ENCODE measurements around the gene TBC1D17.
A peak's percentile ranks its signal among the peaks of the same experiment; 100 is the strongest.

TBC1D17 gene

DNA sequence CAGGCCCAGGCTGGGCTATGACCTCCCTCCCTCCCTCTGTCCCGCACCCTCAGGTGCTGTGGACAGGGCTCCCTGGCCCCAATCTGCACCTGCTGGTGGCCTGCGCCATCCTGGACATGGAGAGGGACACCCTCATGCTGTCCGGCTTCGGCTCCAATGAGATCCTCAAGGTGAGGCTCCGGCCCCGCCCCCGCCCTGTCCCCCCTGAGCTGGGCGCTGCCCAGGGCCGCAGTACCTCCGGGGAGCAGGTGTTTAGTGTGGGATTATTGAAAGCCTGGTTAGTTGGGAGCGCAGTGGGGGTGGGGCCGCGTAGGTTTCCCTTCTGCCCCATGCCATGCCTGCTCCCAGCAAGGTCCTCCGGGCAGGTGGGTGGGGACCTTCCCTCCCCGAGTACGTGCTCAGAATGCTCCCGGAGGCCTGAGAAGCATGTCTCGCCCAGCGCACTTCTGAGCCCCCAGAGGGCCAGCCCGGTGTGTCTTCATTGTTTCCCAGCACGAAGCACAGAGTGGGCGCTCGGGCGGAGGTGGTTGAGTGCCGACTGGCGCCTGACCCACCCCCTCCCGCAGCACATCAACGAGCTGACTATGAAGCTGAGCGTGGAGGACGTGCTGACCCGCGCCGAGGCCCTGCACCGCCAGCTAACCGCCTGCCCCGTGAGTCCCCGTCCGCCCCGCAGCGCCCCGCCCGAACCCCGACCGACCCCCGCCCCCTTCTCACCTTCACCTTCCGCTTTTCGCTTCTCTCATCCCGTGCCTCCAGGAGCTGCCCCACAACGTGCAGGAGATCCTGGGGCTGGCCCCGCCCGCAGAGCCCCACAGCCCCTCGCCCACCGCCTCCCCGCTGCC lies 10.4 kb downstream of the TBC1D17 start:
- peaks cover 0 to 4% (median 0%) of the 10 kb centered on the region in 5 experiments for H3K9me3 ChIP-seq (ENCODE audit: control extremely low read depth in 1 of 5, control insufficient read depth in 4 of 5, insufficient read depth in 2 of 5, low read depth in 1 of 5, low read length in 4 of 5)
- no peak overlapping the region for H3K27ac ChIP-seq (ENCODE audit: insufficient read depth in 1 of 2, low read depth in 1 of 2, low read length in 2 of 2, poor library complexity in 1 of 2, severe bottlenecking in 2 of 2)
- H3K4me1 ChIP-seq (ENCODE audit: control extremely low read depth in 1 of 4, control insufficient read depth in 4 of 4, insufficient read depth in 4 of 4, low read length in 3 of 4): peaks cover 0 to 9% (median 3%) of the 10 kb centered on the region in 4 experiments
- ChIA-PET POLR2A (interaction anchor here (1.4 kb wide), 1 partner anchor 11 kb away, joined by 3 read pairs; the partner anchor contains the start of genes AKT1S1 and TBC1D17), CTCF (no interaction called here)
- 89% methylated on average over 28 of the region's 54 CpGs for WGBS (ENCODE audit: insufficient coverage)
- H3K4me3 ChIP-seq (ENCODE audit: control insufficient read depth in 1 of 7, extremely low read depth in 1 of 7, insufficient read depth in 4 of 7, low read depth in 2 of 7, low read length in 6 of 7): no peak overlapping the region
- DNase-seq: no peak
- H3K27me3 ChIP-seq (replicated peaks in 2 of 5; ENCODE audit: control insufficient read depth in 4 of 5, insufficient read depth in 5 of 5, low read length in 4 of 5): peaks cover 0 to 19% (median 5%) of the 10 kb centered on the region in 5 experiments
- peaks cover 2 to 36% (median 25%) of the 10 kb centered on the region in 4 experiments for H3K36me3 ChIP-seq (ENCODE audit: control insufficient read depth in 4 of 4, insufficient read depth in 4 of 4, low read length in 3 of 4)

DNA sequence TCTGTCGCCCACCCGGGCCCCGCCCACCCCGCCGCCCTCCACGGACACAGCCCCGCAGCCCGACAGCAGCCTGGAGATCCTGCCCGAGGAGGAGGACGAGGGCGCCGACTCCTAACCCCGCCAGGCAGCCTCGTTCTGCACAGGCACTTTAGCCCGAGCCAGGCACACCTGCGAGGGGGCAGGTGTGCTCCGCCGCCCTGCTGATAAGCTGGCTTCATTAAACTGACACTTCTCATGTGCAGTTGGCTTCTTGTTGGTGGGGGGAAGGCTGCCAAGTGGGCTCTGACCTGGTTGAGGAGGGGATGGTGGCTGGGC lies 11.0 kb downstream of the TBC1D17 start:
- ChIA-PET POLR2A (interaction anchor here (1.4 kb wide), 1 partner anchor 12 kb away, joined by 3 read pairs; the partner anchor contains the start of genes AKT1S1 and TBC1D17), CTCF (no interaction called here)
- Histone ChIP-seq H3K4me1 (ENCODE audit: control extremely low read depth in 1 of 4, control insufficient read depth in 4 of 4, insufficient read depth in 4 of 4, low read length in 3 of 4) (peaks cover 0 to 9% (median 3%) of the 10 kb centered on the region in 4 experiments), H3K9me3 (ENCODE audit: control extremely low read depth in 1 of 5, control insufficient read depth in 4 of 5, insufficient read depth in 2 of 5, low read depth in 1 of 5, low read length in 4 of 5) (no peaks in the 10 kb centered on the region), H3K27me3 (replicated peaks in 2 of 5; ENCODE audit: control insufficient read depth in 4 of 5, insufficient read depth in 5 of 5, low read length in 4 of 5) (peaks cover 0 to 19% (median 5%) of the 10 kb centered on the region in 5 experiments), H3K27ac (ENCODE audit: insufficient read depth in 1 of 2, low read depth in 1 of 2, low read length in 2 of 2, poor library complexity in 1 of 2, severe bottlenecking in 2 of 2) (no peak overlapping the region), H3K4me3 (ENCODE audit: control insufficient read depth in 1 of 7, extremely low read depth in 1 of 7, insufficient read depth in 4 of 7, low read depth in 2 of 7, low read length in 6 of 7) (no peak overlapping the region), H3K36me3 (ENCODE audit: control insufficient read depth in 4 of 4, insufficient read depth in 4 of 4, low read length in 3 of 4) (peaks cover 2 to 30% (median 20%) of the 10 kb centered on the region in 4 experiments)
- 80% methylated on average over 9 of the region's 18 CpGs for WGBS (ENCODE audit: insufficient coverage)
- no peak for DNase-seq

DNA sequence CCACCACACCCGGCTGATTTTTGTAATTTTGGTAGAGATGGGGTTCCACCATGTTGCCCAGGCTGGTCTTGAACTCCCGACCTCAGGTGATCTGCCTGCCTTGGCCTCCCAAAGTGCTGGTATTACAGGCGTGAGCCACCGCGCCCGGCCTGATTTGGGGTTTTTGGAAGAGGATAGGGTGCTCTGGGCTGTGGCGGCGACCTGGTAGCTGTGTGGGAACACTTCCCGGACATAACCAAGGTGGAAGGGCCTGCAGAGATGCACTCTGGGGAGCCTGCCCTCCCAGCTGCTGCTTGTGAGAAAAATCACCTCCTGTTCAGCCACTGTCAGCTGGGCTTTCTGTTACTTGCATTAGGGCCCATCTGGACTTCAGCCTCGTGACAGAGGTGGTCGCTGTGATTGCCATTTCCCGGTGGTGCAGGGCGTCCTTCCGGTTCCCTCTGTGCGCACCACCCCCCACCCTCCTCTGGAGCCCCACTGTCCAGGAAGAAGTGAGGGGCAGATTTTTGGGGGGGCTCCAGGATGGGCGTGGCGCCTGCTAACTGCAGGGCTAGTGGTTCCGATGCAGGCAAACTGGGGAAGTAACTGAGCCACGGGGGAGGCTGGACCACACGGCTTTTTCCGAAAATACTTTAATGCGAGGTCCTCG lies 11.7 kb downstream of the TBC1D17 start:
- POLR2A ChIA-PET: interaction anchor here (1.4 kb wide), 1 partner anchor 12 kb away, joined by 3 read pairs; the partner anchor contains the start of genes AKT1S1 and TBC1D17
- no peak for DNase-seq
- no peak overlapping the region for H3K4me3 ChIP-seq (ENCODE audit: control insufficient read depth in 1 of 7, extremely low read depth in 1 of 7, insufficient read depth in 4 of 7, low read depth in 2 of 7, low read length in 6 of 7)
- no peak overlapping the region for H3K27ac ChIP-seq (ENCODE audit: insufficient read depth in 1 of 2, low read depth in 1 of 2, low read length in 2 of 2, poor library complexity in 1 of 2, severe bottlenecking in 2 of 2)
- CTCF ChIA-PET: no interaction called here
- peaks cover 2 to 23% (median 13%) of the 10 kb centered on the region in 4 experiments for H3K36me3 ChIP-seq (ENCODE audit: control insufficient read depth in 4 of 4, insufficient read depth in 4 of 4, low read length in 3 of 4)
- peaks cover 0 to 19% (median 5%) of the 10 kb centered on the region in 5 experiments for H3K27me3 ChIP-seq (replicated peaks in 2 of 5; ENCODE audit: control insufficient read depth in 4 of 5, insufficient read depth in 5 of 5, low read length in 4 of 5)
- H3K4me1 ChIP-seq (ENCODE audit: control extremely low read depth in 1 of 4, control insufficient read depth in 4 of 4, insufficient read depth in 4 of 4, low read length in 3 of 4): peaks cover 0 to 9% (median 3%) of the 10 kb centered on the region in 4 experiments
- 87% methylated on average over 18 of the region's 23 CpGs for WGBS (ENCODE audit: insufficient coverage)
- H3K9me3 ChIP-seq (ENCODE audit: control extremely low read depth in 1 of 5, control insufficient read depth in 4 of 5, insufficient read depth in 2 of 5, low read depth in 1 of 5, low read length in 4 of 5): no peaks in the 10 kb centered on the region

- POLR2A ChIA-PET: interaction anchor here (1.2 to 1.3 kb wide), 2 partner anchors 13 to 40 kb away, joined by 4 to 10 read pairs; partner anchors contain the start of gene AKT1S1
These were observed 12.3 kb downstream of the TBC1D17 start for GRCh38 chr19:49889687-49890348.

DNA sequence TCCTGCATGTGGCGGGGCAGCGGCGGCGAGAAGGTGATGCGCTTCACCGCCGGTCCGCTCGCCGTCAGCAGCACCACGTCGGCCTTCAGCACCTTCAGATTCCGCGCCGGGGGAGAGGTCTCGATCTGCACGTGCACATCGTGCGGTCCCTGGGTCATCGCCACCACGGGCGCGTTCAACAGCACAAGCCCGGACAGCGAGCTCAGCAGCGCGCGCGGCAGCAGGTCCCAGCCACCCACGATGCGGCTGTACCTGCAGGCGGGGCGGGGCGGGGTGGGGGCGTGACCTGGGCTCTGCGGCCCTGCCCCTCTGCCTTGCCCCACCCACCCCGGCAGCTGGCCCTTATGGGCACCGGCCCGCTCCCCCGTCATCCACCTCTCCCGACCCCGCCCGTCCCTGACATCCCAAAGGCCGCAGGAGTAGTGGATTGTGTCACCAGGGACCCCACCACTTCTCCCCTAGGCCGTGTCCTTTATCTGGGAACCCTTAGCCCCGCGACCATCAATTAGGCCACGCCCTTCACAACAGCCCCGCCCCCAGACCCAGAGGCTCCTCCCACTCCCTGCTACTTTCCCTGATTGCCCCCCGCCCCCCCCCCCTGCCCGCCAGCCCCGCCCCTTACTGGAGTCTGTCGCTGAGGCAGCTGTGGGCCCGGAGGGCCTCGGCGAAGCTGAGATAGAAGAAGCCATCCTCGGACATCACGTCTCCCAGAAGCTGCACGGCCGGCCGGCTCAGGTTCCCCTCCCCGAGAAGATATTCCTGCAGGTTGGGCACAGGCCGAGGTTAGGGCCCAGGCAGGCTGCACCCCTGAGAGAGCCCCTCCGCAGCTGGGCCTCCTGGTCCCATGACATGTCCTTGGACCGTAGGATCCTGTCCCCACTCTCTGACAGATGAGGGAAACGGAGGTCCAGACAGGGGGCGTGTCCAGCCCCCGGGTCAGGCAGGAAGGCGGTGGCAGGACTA lies 13.1 kb downstream of the TBC1D17 start:
- POLR2A ChIA-PET: interaction anchor here (1.2 to 1.3 kb wide), 2 partner anchors 14 to 40 kb away, joined by 4 to 10 read pairs; partner anchors contain the start of gene AKT1S1
- H3K4me3 ChIP-seq (ENCODE audit: control insufficient read depth in 1 of 7, extremely low read depth in 1 of 7, insufficient read depth in 4 of 7, low read depth in 2 of 7, low read length in 6 of 7): peak overlapping the region in 4 of 7 experiments; percentile 26 to 55 (median 48)
- peaks cover 0 to 10% (median 5%) of the 10 kb centered on the region in 4 experiments for H3K36me3 ChIP-seq (ENCODE audit: control insufficient read depth in 4 of 4, insufficient read depth in 4 of 4, low read length in 3 of 4)
- H3K27me3 ChIP-seq (replicated peaks in 2 of 5; ENCODE audit: control insufficient read depth in 4 of 5, insufficient read depth in 5 of 5, low read length in 4 of 5): peaks cover 0 to 22% (median 6%) of the 10 kb centered on the region in 5 experiments
- CTCF ChIA-PET: interaction anchor here (0.8 to 2.0 kb wide), 4 partner anchors 9 to 161 kb away, joined by 3 to 6 read pairs (median 4); no protein-coding TSS in a partner anchor
- H3K9me3 ChIP-seq (ENCODE audit: control extremely low read depth in 1 of 5, control insufficient read depth in 4 of 5, insufficient read depth in 2 of 5, low read depth in 1 of 5, low read length in 4 of 5): no peaks in the 10 kb centered on the region
- no peak overlapping the region for H3K27ac ChIP-seq (ENCODE audit: insufficient read depth in 1 of 2, low read depth in 1 of 2, low read length in 2 of 2, poor library complexity in 1 of 2, severe bottlenecking in 2 of 2)
- WGBS (ENCODE audit: insufficient coverage): 29% methylated on average over 42 of the region's 69 CpGs
- peaks cover 0 to 11% (median 5%) of the 10 kb centered on the region in 4 experiments for H3K4me1 ChIP-seq (ENCODE audit: control extremely low read depth in 1 of 4, control insufficient read depth in 4 of 4, insufficient read depth in 4 of 4, low read length in 3 of 4)
- peak in 1 of 3 donors; percentile 56 for DNase-seq

More at GRCh38 chr19:49889687-49890348, 12.3 kb downstream of the TBC1D17 start:
- DNase-seq: peak; percentile 89 to 93 (median 91)
- Histone ChIP-seq H3K27ac (ENCODE audit: insufficient read depth in 1 of 2, low read depth in 1 of 2, low read length in 2 of 2, poor library complexity in 1 of 2, severe bottlenecking in 2 of 2) (no peak overlapping the region), H3K9me3 (ENCODE audit: control extremely low read depth in 1 of 5, control insufficient read depth in 4 of 5, insufficient read depth in 2 of 5, low read depth in 1 of 5, low read length in 4 of 5) (no peaks in the 10 kb centered on the region), H3K27me3 (replicated peaks in 2 of 5; ENCODE audit: control insufficient read depth in 4 of 5, insufficient read depth in 5 of 5, low read length in 4 of 5) (peaks cover 0 to 19% (median 5%) of the 10 kb centered on the region in 5 experiments), H3K4me3 (ENCODE audit: control insufficient read depth in 1 of 7, extremely low read depth in 1 of 7, insufficient read depth in 4 of 7, low read depth in 2 of 7, low read length in 6 of 7) (peak overlapping the region in 4 of 7 experiments; percentile 26 to 55 (median 48)), H3K36me3 (ENCODE audit: control insufficient read depth in 4 of 4, insufficient read depth in 4 of 4, low read length in 3 of 4) (peaks cover under 1 to 16% (median 7%) of the 10 kb centered on the region in 4 experiments), H3K4me1 (ENCODE audit: control extremely low read depth in 1 of 4, control insufficient read depth in 4 of 4, insufficient read depth in 4 of 4, low read length in 3 of 4) (peaks cover 0 to 9% (median 3%) of the 10 kb centered on the region in 4 experiments)
- WGBS (ENCODE audit: insufficient coverage): 24% methylated on average over 69 of the region's 71 CpGs
- CTCF ChIA-PET: interaction anchor here (0.8 to 1.9 kb wide), 2 partner anchors 19 to 160 kb away, joined by 3 to 4 read pairs; no protein-coding TSS in a partner anchor

DNA sequence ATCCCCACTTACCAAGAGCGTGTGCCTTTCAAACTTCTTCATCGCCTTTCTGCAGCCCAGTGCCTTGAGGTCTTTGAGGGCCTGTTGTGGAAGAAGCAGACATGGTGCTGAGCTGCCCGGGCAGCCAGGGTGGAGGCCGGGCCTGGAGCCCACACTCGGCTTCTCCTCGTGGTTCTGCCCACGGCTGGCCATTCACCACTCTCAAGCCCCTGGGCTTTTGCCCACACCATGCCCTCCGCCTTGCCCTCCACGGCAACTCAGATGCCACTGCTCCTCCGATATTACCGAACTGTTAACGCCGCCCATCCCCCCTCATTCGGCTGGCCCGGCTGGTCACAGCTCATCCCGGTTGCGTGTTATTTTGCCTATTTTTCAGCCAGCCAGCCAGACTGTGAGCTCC lies 13.9 kb downstream of the TBC1D17 start:
- POLR2A ChIA-PET: no interaction called here

More for the DNA sequence above, 13.9 kb downstream of the TBC1D17 start:
- H3K36me3 ChIP-seq (ENCODE audit: control insufficient read depth in 4 of 4, insufficient read depth in 4 of 4, low read length in 3 of 4): peaks cover 0 to 10% (median 4%) of the 10 kb centered on the region in 4 experiments
- CTCF ChIA-PET: interaction anchor here (1.8 to 2.0 kb wide), 3 partner anchors 9 to 17 kb away, joined by 4 to 6 read pairs (median 5); no protein-coding TSS in a partner anchor
- 95% methylated on average over 17 of the region's 17 CpGs for WGBS (ENCODE audit: insufficient coverage)
- H3K4me3 ChIP-seq (ENCODE audit: control insufficient read depth in 1 of 7, extremely low read depth in 1 of 7, insufficient read depth in 4 of 7, low read depth in 2 of 7, low read length in 6 of 7): no peak overlapping the region
- no peaks in the 10 kb centered on the region for H3K9me3 ChIP-seq (ENCODE audit: control extremely low read depth in 1 of 5, control insufficient read depth in 4 of 5, insufficient read depth in 2 of 5, low read depth in 1 of 5, low read length in 4 of 5)
- no peak for DNase-seq
- peaks cover 0 to 18% (median 12%) of the 10 kb centered on the region in 4 experiments for H3K4me1 ChIP-seq (ENCODE audit: control extremely low read depth in 1 of 4, control insufficient read depth in 4 of 4, insufficient read depth in 4 of 4, low read length in 3 of 4)
- peaks cover 0 to 22% (median 6%) of the 10 kb centered on the region in 5 experiments for H3K27me3 ChIP-seq (replicated peaks in 2 of 5; ENCODE audit: control insufficient read depth in 4 of 5, insufficient read depth in 5 of 5, low read length in 4 of 5)
- no peak overlapping the region for H3K27ac ChIP-seq (ENCODE audit: insufficient read depth in 1 of 2, low read depth in 1 of 2, low read length in 2 of 2, poor library complexity in 1 of 2, severe bottlenecking in 2 of 2)
